ENCODE measurements around the gene IFT22.

DNA sequence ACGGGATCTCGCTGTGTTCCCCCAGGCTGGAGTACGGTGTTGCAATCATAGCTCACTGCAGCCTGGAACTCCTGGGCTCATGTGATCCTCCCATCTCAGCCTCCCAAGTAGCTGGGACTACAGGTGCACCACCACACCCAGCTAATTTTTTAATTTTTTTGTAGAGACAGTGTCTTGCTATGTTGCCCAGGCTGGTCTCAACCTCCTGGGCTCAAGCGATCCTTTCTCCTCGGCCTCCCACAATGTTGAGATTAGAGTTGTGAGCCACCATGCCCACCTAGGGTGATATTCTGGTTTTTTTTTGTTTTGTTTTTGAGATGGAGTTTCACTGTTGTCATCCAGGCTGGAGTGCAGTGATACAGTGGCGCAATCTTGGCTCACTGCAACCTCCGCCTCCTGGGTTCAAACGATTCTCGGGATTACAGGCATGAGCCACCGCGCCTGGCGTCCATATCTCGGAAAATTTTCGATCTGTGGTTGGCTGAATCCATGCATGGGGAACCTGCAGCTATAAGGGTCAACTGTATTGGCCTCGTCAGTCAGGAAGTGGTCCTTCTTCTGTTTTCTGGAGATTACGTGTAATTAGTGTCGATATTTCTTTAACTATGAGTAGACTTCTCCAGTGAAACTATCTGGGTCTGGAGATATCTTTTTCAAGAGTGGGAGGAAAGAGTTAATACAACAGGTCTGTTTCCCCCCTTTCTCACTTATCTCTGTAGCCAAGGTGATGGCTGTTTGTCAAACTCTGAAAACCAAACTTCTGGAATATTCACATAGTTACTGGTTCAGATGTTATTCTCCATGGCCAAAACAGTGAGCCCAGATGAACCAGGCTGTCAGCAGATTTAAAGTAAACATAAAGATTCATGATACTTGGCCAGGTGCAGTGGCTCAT, 55.7 kb downstream of the IFT22 start:
- no peak for TF ChIP-seq CTCF (IDR thresholded peaks at IDR 0.05)
- TF ChIP-seq POLR2A (IDR thresholded peaks at IDR 0.05): no peak
- no peak for TF ChIP-seq EP300 (IDR thresholded peaks at IDR 0.05)

Data from sigmoid colon (tissue), 4 donors.